OCI-LY7 (cell line): ENCODE data around the gene MBD3. TPM values are rescaled to one million over a fixed set of nuclear protein-coding genes. Genes with fewer than 3 reads are reported as not detected.
A peak's percentile ranks its signal among the peaks of the same experiment; 100 is the strongest.

Experiments
- BruUV-seq: library from RNA; stranded (reverse); fragments of 400-500 nt; replicated peaks from 2 replicates; lab custom pipeline; 2021; lab: Mats Ljungman, UMichigan
- CTCF ChIA-PET: fragments of 300-600 bp; sonication (Branson Sonifier 250); formaldehyde crosslinking; loops from one replicate; lab custom pipeline; 2022; ENCODE audit warnings: antibody characterized with exemption; ENCODE audit not compliant: unreplicated experiment; lab: Charles Lee
- POLR2A ChIA-PET: fragments of 300-600 bp; sonication (Branson Sonifier 250); formaldehyde crosslinking; loops from one replicate; lab custom pipeline; 2022; ENCODE audit warnings: antibody characterized with exemption; lab: Charles Lee
- DNase-seq: peaks from one replicate; pipeline ENCODE4 v3.0.0-alpha.2; 2015; ENCODE audit warnings: low spot score
- H2AFZ ChIP-seq: fragments of 200-600 bp; sonication (generic), shearing (Covaris generic); 2 replicates; pipeline ENCODE4 v1.6.1; 2014; ENCODE audit warnings: mild to moderate bottlenecking, antibody characterized with exemption, low read length, moderate library complexity
- H3K27ac ChIP-seq: fragments of 200-600 bp; sonication (generic); 2 replicates; pipeline ENCODE4 v1.5.1; 2014; ENCODE audit warnings: mixed run types, low read depth, mild to moderate bottlenecking, moderate library complexity, low read length, inconsistent platforms; ENCODE audit not compliant: poor library complexity, severe bottlenecking
- H3K36me3 ChIP-seq: fragments of 200-600 bp; sonication (generic); 2 replicates; pipeline ENCODE4 v1.6.1; 2014; ENCODE audit warnings: mild to moderate bottlenecking, antibody characterized with exemption, low read length, moderate library complexity, mixed read lengths; ENCODE audit not compliant: insufficient read depth
- H3K4me1 ChIP-seq: fragments of 200-600 bp; sonication (generic); 2 replicates; pipeline ENCODE4 v1.5.1; 2014; ENCODE audit warnings: mild to moderate bottlenecking, low read length; ENCODE audit not compliant: insufficient read depth, poor library complexity, severe bottlenecking
- H3K4me2 ChIP-seq: fragments of 200-600 bp; sonication (generic); 2 replicates; pipeline ENCODE4 v1.6.1; 2014; ENCODE audit warnings: mild to moderate bottlenecking, low read length
- H3K4me3 ChIP-seq: fragments of 200-600 bp; sonication (generic); 2 replicates; pipeline ENCODE4 v1.5.1; 2014; ENCODE audit warnings: mild to moderate bottlenecking, low read depth, low read length; ENCODE audit not compliant: poor library complexity, severe bottlenecking
- H3K79me2 ChIP-seq: fragments of 200-600 bp; sonication (generic); 2 replicates; pipeline ENCODE4 v1.6.1; 2016; ENCODE audit warnings: low read depth, mild to moderate bottlenecking, low read length, moderate library complexity, mixed read lengths; ENCODE audit not compliant: insufficient read depth
- H3K9me2 ChIP-seq: fragments of 200-600 bp; sonication (generic); 2 replicates; pipeline ENCODE4 v1.6.1; 2016; ENCODE audit warnings: mild to moderate bottlenecking, low read length, mixed read lengths; ENCODE audit not compliant: insufficient read depth
- H3K9me3 ChIP-seq: fragments of 200-600 bp; sonication (generic); 2 replicates; pipeline ENCODE4 v1.6.1; 2014; ENCODE audit warnings: mild to moderate bottlenecking, mixed run types, low read length, mixed read lengths
- H4K20me1 ChIP-seq: fragments of 200-600 bp; sonication (generic); 2 replicates; pipeline ENCODE4 v1.6.1; 2014; ENCODE audit warnings: mild to moderate bottlenecking, antibody characterized with exemption, low read length, moderate library complexity, mixed read lengths; ENCODE audit not compliant: insufficient read depth
- CTCF ChIP-seq: fragments of 200-600 bp; sonication (generic); conservative IDR thresholded peaks from 2 replicates; pipeline ENCODE4 v1.5.1; 2014; ENCODE audit warnings: mild to moderate bottlenecking, antibody characterized with exemption, low read length, moderate library complexity, mixed read lengths
- EZH2phosphoT487 ChIP-seq: fragments of 200-600 bp; sonication (generic); IDR thresholded peaks from 2 replicates; pipeline ENCODE4 v1.6.1; 2018; ENCODE audit warnings: low read depth, borderline replicate concordance, mild to moderate bottlenecking, mixed run types, antibody characterized with exemption, low read length, moderate library complexity, mixed read lengths
- intact Hi-C: fragments of 100-400 bp; cut with micrococcal nuclease; formaldehyde crosslinking; loops from one replicate; pipeline ENCODE4 v1.10.0; 2022; ENCODE audit not compliant: unreplicated experiment
- total RNA-seq, 2 experiments: library from RNA; depleted of rRNA in 1 of 2; stranded (reverse); fragments of >200 nt in 1 of 2; shearing (Covaris generic) in 1 of 2; gene quantifications; 2 replicates each; pipeline ENCODE4 v1.2.3, GENCODE V29; 2014 to 2022

MBD3 gene
- total RNA-seq, 2 experiments from 2014 or later = 168 to 172 TPM

- TF ChIP-seq CTCF (no peak), EZH2phosphoT487 (no peak)
- H4K20me1 ChIP-seq = no peaks in the 10 kb centered on the region; the same call in 1 of the 2 replicates
- DNase-seq = peak; percentile 37
- no peaks in the 10 kb centered on the region for H3K9me2 ChIP-seq
- H3K4me3 ChIP-seq = peak overlapping the region; percentile 100
- H3K79me2 ChIP-seq = peaks cover 53% of the 10 kb centered on the region
- H3K27ac ChIP-seq = peak overlapping the region; percentile 92
- H3K36me3 ChIP-seq = peaks cover 58% of the 10 kb centered on the region
- intact Hi-C loops = loop anchor here (5.0 kb wide), 1 partner anchor 76 kb away; no protein-coding TSS in a partner anchor
- H3K9me3 ChIP-seq = no peaks in the 10 kb centered on the region
- no peak overlapping the region for H2AFZ ChIP-seq
- CTCF ChIA-PET = no interaction called here
- POLR2A ChIA-PET = interaction anchor here (0.7 to 1.0 kb wide), 2 partner anchors 60 to 81 kb away, joined by 3 read pairs; no protein-coding TSS in a partner anchor
- peak overlapping the region; percentile 100 for H3K4me2 ChIP-seq
- TSS peak; percentile 52 for BruUV-seq
- peaks cover 23% of the 10 kb centered on the region for H3K4me1 ChIP-seq
These were observed 1.1 kb downstream of the MBD3 start for GRCh38 chr19:1591421-1592023.

- Histone ChIP-seq H3K9me2 (no peaks in the 10 kb centered on the region), H3K9me3 (no peaks in the 10 kb centered on the region), H4K20me1 (no peaks in the 10 kb centered on the region; the same call in 1 of the 2 replicates), H3K36me3 (peaks cover 62% of the 10 kb centered on the region), H3K4me1 (peaks cover 23% of the 10 kb centered on the region), H3K79me2 (peaks cover 58% of the 10 kb centered on the region), H3K4me2 (peak overlapping the region; percentile 100), H3K4me3 (peak overlapping the region; percentile 100), H2AFZ (no peak overlapping the region), H3K27ac (peak overlapping the region; percentile 92)
- CTCF ChIA-PET = no interaction called here
- BruUV-seq = no TSS peak
- peak; percentile 77 for DNase-seq
- TF ChIP-seq EZH2phosphoT487 (no peak), CTCF (peak; percentile 77)
- intact Hi-C loops = loop anchor here (1.0 to 5.0 kb wide), 2 partner anchors 45 to 76 kb away; no protein-coding TSS in a partner anchor
- POLR2A ChIA-PET = interaction anchor here (0.5 to 1.0 kb wide), 4 partner anchors 9 to 82 kb away, joined by 3 read pairs; no protein-coding TSS in a partner anchor
These were observed 1.8 kb downstream of the MBD3 start for GRCh38 chr19:1590641-1591397.
